H1 (cell line): Measurements from ENCODE around the gene LIN37. TPM values are rescaled to one million over a fixed set of nuclear protein-coding genes. Genes with fewer than 3 reads are reported as not detected.
A peak's percentile ranks its signal among the peaks of the same experiment; 100 is the strongest.

Source experiments
- CTCF ChIA-PET: fragments of 300-600 bp; sonication (Branson Sonifier 250); formaldehyde crosslinking; loops from one replicate; lab custom pipeline; 2021; ENCODE audit not compliant: partially characterized antibody; lab: Charles Lee
- POLR2A ChIA-PET: fragments of 300-600 bp; sonication (Branson Sonifier 250); formaldehyde crosslinking; loops from one replicate; lab custom pipeline; 2021; ENCODE audit warnings: inconsistent platforms; ENCODE audit not compliant: partially characterized antibody; lab: Charles Lee
- DNase-seq, 2 experiments: peaks; one replicate each; pipeline versions ENCODE4 v3.0.0 to v3.0.0-alpha.2; 2010 to 2022; ENCODE audit warnings: low spot score in 2 of 2, low read depth in 1 of 2, mixed read lengths in 1 of 2
- FAIRE-seq: peaks from 2 replicates; lab custom pipeline; 2011; peaks lifted over from hg19 to GRCh38; lab: Jason Lieb, UNC
- H2AFZ ChIP-seq: 2 replicates; pipeline ENCODE4 v1.8.1; 2012; ENCODE audit warnings: low read length, inconsistent platforms
- H2AK5ac ChIP-seq: 2 replicates; pipeline ENCODE4 v1.6.1; 2013; ENCODE audit warnings: low read depth, low read length
- H2BK120ac ChIP-seq: replicated peaks from 2 replicates; pipeline ENCODE3; 2013; ENCODE audit warnings: low read depth, low read length, inconsistent platforms
- H2BK12ac ChIP-seq: 2 replicates; pipeline ENCODE4 v1.6.1; 2013; ENCODE audit warnings: low read depth, low read length
- H2BK15ac ChIP-seq: 2 replicates; pipeline ENCODE4 v1.6.1; 2013; ENCODE audit warnings: low read length
- H2BK20ac ChIP-seq: 2 replicates; pipeline ENCODE4 v1.6.1; 2013; ENCODE audit warnings: low read length
- H2BK5ac ChIP-seq: 2 replicates; pipeline ENCODE4 v1.6.1; 2013; ENCODE audit warnings: low read depth, low read length
- H3K14ac ChIP-seq: 2 replicates; pipeline ENCODE4 v1.6.1; 2013; ENCODE audit warnings: inconsistent platforms; ENCODE audit not compliant: insufficient read length
- H3K18ac ChIP-seq: 2 replicates; pipeline ENCODE4 v1.6.1; 2013; ENCODE audit warnings: low read length; ENCODE audit errors: extremely low read depth
- H3K23ac ChIP-seq: 2 replicates; pipeline ENCODE4 v1.6.1; 2013; ENCODE audit warnings: inconsistent platforms; ENCODE audit not compliant: insufficient read length
- H3K23me2 ChIP-seq: 2 replicates; pipeline ENCODE4 v1.6.1; 2013; ENCODE audit warnings: low read depth, low read length
- H3K27ac ChIP-seq: 2 replicates; pipeline ENCODE4 v1.6.1; 2011; ENCODE audit warnings: low read depth, low read length, inconsistent platforms
- H3K27me3 ChIP-seq, 4 experiments: replicated peaks in 1 of 4; 1 replicate in 1 of 4; 2 replicates in 3 of 4; pipeline versions ENCODE4 v1.6.1 to v1.8.1; 2011 to 2013; ENCODE audit warnings: low read length in 3 of 4, mild to moderate bottlenecking in 3 of 4, inconsistent platforms in 2 of 4, mixed read lengths in 2 of 4, moderate library complexity in 1 of 4; ENCODE audit not compliant: control insufficient read depth in 3 of 4, insufficient read depth in 3 of 4; ENCODE audit errors: extremely low read depth in 1 of 4
- H3K36me3 ChIP-seq, 4 experiments: 2 replicates each; pipeline versions ENCODE4 v1.6.1 to v1.8.1; 2011 to 2013; ENCODE audit warnings: mild to moderate bottlenecking in 4 of 4, low read length in 3 of 4, moderate library complexity in 2 of 4, control low read depth in 1 of 4, inconsistent platforms in 1 of 4; ENCODE audit not compliant: insufficient read depth in 4 of 4, control insufficient read depth in 2 of 4
- H3K4ac ChIP-seq: replicated peaks from 2 replicates; pipeline ENCODE3; 2013; ENCODE audit warnings: low read length, low read depth, mixed read lengths, inconsistent platforms; ENCODE audit not compliant: insufficient read length
- H3K4me1 ChIP-seq, 4 experiments: replicated peaks in 1 of 4; 1 replicate in 1 of 4; 2 replicates in 3 of 4; pipeline versions ENCODE4 v1.6.1 to v1.8.1; 2011 to 2013; ENCODE audit warnings: low read length in 3 of 4, inconsistent platforms in 2 of 4, mixed read lengths in 1 of 4; ENCODE audit not compliant: insufficient read depth in 4 of 4, control insufficient read depth in 3 of 4
- H3K4me2 ChIP-seq, 2 experiments: 2 replicates each; pipeline versions ENCODE4 v1.6.1 to v1.8.1; 2011 to 2013; ENCODE audit warnings: low read depth in 2 of 2, low read length in 2 of 2, control low read depth in 1 of 2, inconsistent platforms in 1 of 2, mild to moderate bottlenecking in 1 of 2; ENCODE audit not compliant: insufficient read depth in 1 of 2
- H3K4me3 ChIP-seq, 4 experiments: fragments of 200-600, 300-600 bp in 1 of 4; sonication (generic), shearing (Covaris generic), sonication (Bioruptor Twin) in 1 of 4; 2 replicates each; pipeline versions ENCODE4 v1.5.1 to v1.8.1; 2011 to 2016; ENCODE audit warnings: low read length in 4 of 4, low read depth in 3 of 4, control low read depth in 2 of 4, inconsistent platforms in 2 of 4, mild to moderate bottlenecking in 2 of 4, mixed read lengths in 1 of 4, moderate library complexity in 1 of 4; ENCODE audit not compliant: insufficient read depth in 2 of 4; ENCODE audit errors: extremely low read depth in 1 of 4
- H3K56ac ChIP-seq: replicated peaks from 2 replicates; pipeline ENCODE3; 2013; ENCODE audit warnings: low read depth, mild to moderate bottlenecking, mixed read lengths, low read length, inconsistent platforms; ENCODE audit not compliant: insufficient read length
- H3K79me1 ChIP-seq: 2 replicates; pipeline ENCODE4 v1.6.1; 2013; ENCODE audit warnings: low read depth, low read length, control low read depth
- H3K79me2 ChIP-seq, 2 experiments: 2 replicates each; pipeline versions ENCODE4 v1.6.1 to v1.8.1; 2012 to 2013; ENCODE audit warnings: low read length in 2 of 2, mild to moderate bottlenecking in 2 of 2, inconsistent platforms in 1 of 2; ENCODE audit not compliant: insufficient read depth in 2 of 2, control insufficient read depth in 1 of 2
- H3K9ac ChIP-seq, 4 experiments: replicated peaks in 1 of 4; 1 replicate in 1 of 4; 2 replicates in 3 of 4; pipeline versions ENCODE4 v1.6.1 to v1.8.1; 2011 to 2013; ENCODE audit warnings: low read depth in 3 of 4, low read length in 3 of 4, control low read depth in 2 of 4, mild to moderate bottlenecking in 2 of 4, moderate library complexity in 2 of 4, inconsistent platforms in 1 of 4; ENCODE audit errors: extremely low read depth in 1 of 4
- H3K9me3 ChIP-seq, 2 experiments: 2 replicates each; pipeline versions ENCODE4 v1.6.1 to v1.8.1; 2012 to 2013; ENCODE audit warnings: mild to moderate bottlenecking in 2 of 2, moderate library complexity in 2 of 2, control low read depth in 1 of 2, inconsistent platforms in 1 of 2, low read depth in 1 of 2, low read length in 1 of 2, mixed read lengths in 1 of 2; ENCODE audit not compliant: insufficient read depth in 2 of 2
- H4K20me1 ChIP-seq, 2 experiments: replicated peaks in 1 of 2; 2 replicates each; pipeline versions ENCODE3 to v1.8.1; 2011 to 2013; ENCODE audit warnings: inconsistent platforms in 2 of 2, low read length in 2 of 2, mild to moderate bottlenecking in 1 of 2; ENCODE audit not compliant: insufficient read depth in 2 of 2, control insufficient read depth in 1 of 2
- H4K5ac ChIP-seq: 2 replicates; pipeline ENCODE4 v1.6.1; 2013; ENCODE audit warnings: low read length, low read depth, mixed read lengths, inconsistent platforms; ENCODE audit not compliant: insufficient read length
- H4K8ac ChIP-seq: 2 replicates; pipeline ENCODE4 v1.8.0; 2013; ENCODE audit warnings: mild to moderate bottlenecking, moderate library complexity, low read length, inconsistent platforms; ENCODE audit not compliant: insufficient read depth; ENCODE audit errors: extremely low read depth
- H4K91ac ChIP-seq: replicated peaks from 2 replicates; pipeline ENCODE3; 2013; ENCODE audit warnings: low read length, mixed read lengths, inconsistent platforms; ENCODE audit not compliant: insufficient read length
- CBX5 ChIP-seq: fragments of 300-800, 300-1000 bp; sonication (generic); IDR thresholded peaks from 2 replicates; pipeline ENCODE4 v1.7.1; 2016; ENCODE audit warnings: antibody characterized with exemption, low read length, low read depth
- HDAC2 ChIP-seq, 2 experiments: fragments of 300-600 bp in 1 of 2; sonication (generic) in 1 of 2; IDR thresholded peaks; 2 replicates each; pipeline ENCODE4 v1.6.1; 2011 to 2012; ENCODE audit warnings: low read depth in 2 of 2, low read length in 2 of 2, mild to moderate bottlenecking in 2 of 2, moderate library complexity in 2 of 2, borderline replicate concordance in 1 of 2, inconsistent platforms in 1 of 2
- MAFK ChIP-seq: IDR thresholded peaks from 2 replicates; pipeline ENCODE4 v1.6.1; 2012; ENCODE audit warnings: low read depth, mild to moderate bottlenecking, improper control_type of control experiment, low read length
- POLR2AphosphoS5 ChIP-seq: IDR thresholded peaks from 2 replicates; pipeline ENCODE4 v1.6.1; 2011; ENCODE audit warnings: low read depth, low read length
- RBBP5 ChIP-seq: IDR thresholded peaks from 2 replicates; pipeline ENCODE4 v1.7.1; 2012; ENCODE audit warnings: low read depth, mild to moderate bottlenecking, inconsistent platforms, low read length, moderate library complexity, borderline replicate concordance
- USF2 ChIP-seq: IDR thresholded peaks from 2 replicates; pipeline ENCODE4 v1.6.1; 2011; ENCODE audit warnings: low read length, improper control_type of control experiment
- WGBS, 2 experiments: shearing (Covaris generic) in 1 of 2; methylation state at CpG; one replicate each; pipeline versions ENCODE4 v1.1.6 to v1.1.7; 2013 to 2015; ENCODE audit warnings: low lambda C conversion rate in 2 of 2, mixed read lengths in 2 of 2, inconsistent platforms in 1 of 2, low coverage in 1 of 2, missing lambda C conversion rate in 1 of 2; ENCODE audit not compliant: insufficient replicate concordance in 2 of 2, insufficient coverage in 1 of 2, insufficient read length in 1 of 2; ENCODE audit errors: extremely low coverage in 1 of 2, missing lambda C conversion rate in 1 of 2; 5-methylcytosine and 5-hydroxymethylcytosine counted together
- polyA plus RNA-seq, 7 experiments: library from polyadenylated mRNA; depleted of rRNA in 3 of 7; stranded (reverse) in 5 of 7; unstranded in 2 of 7; fragments of >200 nt in 5 of 7; fragments of 200-250 nt in 2 of 7; gene quantifications; 1 replicate in 5 of 7; 2 replicates in 1 of 7; 4 replicates in 1 of 7; pipeline versions ENCODE4 v1.2.1 to v1.2.3, GENCODE V29; 2011 to 2013; ENCODE audit warnings: missing spikeins in 2 of 7, mixed read lengths in 2 of 7
- total RNA-seq: library from RNA; stranded (reverse); fragmentation: NEBNext Ultra II Directional; extraction: Animal tissue kit (Norgen Biotek cat#: 25700); gene quantifications from 2 replicates; pipeline ENCODE4 v1.2.1, GENCODE V29; 2021

The LIN37 gene
- total and polyA plus RNA-seq, 2 of the 8 experiments (the other 6 are each of a cell fraction or from before 2014, with no cell fraction given): 3.8 to 9.8 TPM

DNA sequence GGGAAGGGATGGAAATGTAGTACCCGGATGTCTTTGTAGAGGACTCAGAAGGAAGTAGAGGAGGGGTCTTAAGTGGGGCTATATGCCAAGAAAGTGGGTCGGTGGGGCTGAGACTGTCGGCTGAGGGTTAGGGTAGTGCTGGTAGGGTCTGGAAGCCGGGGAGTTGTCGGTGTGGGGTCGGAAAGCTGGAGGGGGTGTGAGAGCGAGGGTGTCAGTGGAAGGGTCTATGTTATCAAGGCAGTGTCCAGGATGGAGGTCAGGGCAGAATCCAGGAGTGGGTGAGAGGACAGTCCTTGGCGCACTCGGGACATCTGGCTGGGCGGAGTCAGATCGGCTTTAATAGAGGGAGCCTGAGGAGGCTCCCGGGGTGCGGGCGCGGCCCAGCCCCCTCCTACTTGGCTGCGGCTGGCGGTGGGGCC is 6.8 kb downstream of the LIN37 start:
- Histone ChIP-seq H3K27me3 (peaks cover 0 to 17% (median 11%) of the 10 kb centered on the region in 4 experiments; a peak in 5 of 7 replicates), H2BK12ac (no peak overlapping the region), H3K79me1 (peaks cover 4% of the 10 kb centered on the region), H3K4me2 (peak overlapping the region; percentile 95 to 98), H2BK15ac (no peak overlapping the region), H3K23ac (no peak overlapping the region), H4K20me1 (peaks cover 0 to 4% of the 10 kb centered on the region in 2 experiments), H2AFZ (no peak overlapping the region), H3K79me2 (peaks cover 0 to 6% of the 10 kb centered on the region in 2 experiments; a peak in 2 of 4 replicates), H4K91ac (no peak overlapping the region), H3K14ac (no peak overlapping the region), H4K8ac (peak overlapping the region; percentile 32; the same call in 1 of the 2 replicates), H3K36me3 (0 out of 8 replicates have a peak, but pooled peaks cover 0 to 3% (median 0%) of the 10 kb centered on the region in 4 experiments), H2BK120ac (no peak overlapping the region), H3K4me3 (peak overlapping the region; percentile 51 to 98 (median 75)), H3K23me2 (peaks cover 16% of the 10 kb centered on the region; the same call in 1 of the 2 replicates), H3K18ac (peak overlapping the region; percentile 78), H2AK5ac (no peak overlapping the region), H3K56ac (no peak overlapping the region), H3K27ac (no peak overlapping the region), H3K9me3 (no peaks in the 10 kb centered on the region), H4K5ac (no peak overlapping the region), H3K4ac (no peak overlapping the region), H3K9ac (no peak overlapping the region), H3K4me1 (peaks cover 0 to 18% (median 11%) of the 10 kb centered on the region in 4 experiments; a peak in 5 of 7 replicates), H2BK20ac (no peak overlapping the region), H2BK5ac (no peak overlapping the region)
- WGBS, 2 experiments: 34% methylated on average over 16 of the region's 17 CpGs; no CpG with 5 or more reads in 1 of the 2 experiments
- FAIRE-seq (no peak), DNase-seq (no peak)
- CTCF ChIA-PET: interaction anchor here (0.6 kb wide), 1 partner anchor 145 kb away, joined by 3 read pairs; no protein-coding TSS in a partner anchor
- POLR2A ChIA-PET: interaction anchor here (1.9 to 2.6 kb wide), 2 partner anchors 15 to 101 kb away, joined by 5 to 14 read pairs; partner anchors contain the start of gene KIRREL2
- no peak for TF ChIP-seq HDAC2 (IDR thresholded peaks at IDR 0.05; ENCODE audit: borderline replicate concordance in 1 of 2, low read depth in 2 of 2, low read length in 2 of 2)
- no peak for TF ChIP-seq MAFK
- TF ChIP-seq RBBP5: no peak
- no peak for TF ChIP-seq POLR2AphosphoS5
- TF ChIP-seq CBX5: no peak
- TF ChIP-seq USF2: no peak
